GM04503 (cell line): ENCODE measurements around the gene BRAF.
"Not testable (repeated sequence)": the region's sequence is repeated elsewhere in the genome, so short reads cannot be mapped to it uniquely, and the experiment has no call there.

Source experiments
- DNase-seq: peaks from one replicate; pipeline ENCODE4 v3.0.0-alpha.2; 2012; ENCODE audit warnings: low read depth

BRAF gene

GRCh38 chr7:140708764-140709163 lies 216.0 kb downstream of the BRAF start:
- DNase-seq = not testable (repeated sequence)

GRCh38 chr7:140707132-140707531 lies 217.6 kb downstream of the BRAF start:
- no peak for DNase-seq

- DNase-seq = no peak
Observed at GRCh38 chr7:140704205-140704604, 220.5 kb downstream of the BRAF start.

- no peak for DNase-seq
Observed at GRCh38 chr7:140702774-140703173, 222.0 kb downstream of the BRAF start.

GRCh38 chr7:140698477-140698876 lies 226.3 kb downstream of the BRAF start:
- no peak for DNase-seq

- no peak for DNase-seq
Observed at GRCh38 chr7:140697447-140698143, 227.1 kb downstream of the BRAF start.

- DNase-seq = peak; percentile 41
Observed at GRCh38 chr7:140696680-140697446, 227.9 kb downstream of the BRAF start, which contains the start of gene NDUFB2. Gene NDUFB2 (plus strand): TSS chr7:140696708. CDS start chr7:140696745, 37 bp downstream.

- peak; percentile 54 for DNase-seq
Observed at GRCh38 chr7:140696024-140696679, 228.6 kb downstream of the BRAF start.

- DNase-seq = no peak
Observed at GRCh38 chr7:140695381-140695780, 229.3 kb downstream of the BRAF start.

GRCh38 chr7:140694592-140694991 lies 230.1 kb downstream of the BRAF start:
- DNase-seq = no peak

- not testable (repeated sequence) for DNase-seq
Observed at GRCh38 chr7:140693849-140694248, 230.9 kb downstream of the BRAF start.

- no peak for DNase-seq
Observed at GRCh38 chr7:140691376-140692045, 233.2 kb downstream of the BRAF start.

GRCh38 chr7:140689199-140690152 lies 235.3 kb downstream of the BRAF start:
- no peak for DNase-seq

- no peak for DNase-seq
Observed at GRCh38 chr7:140688341-140688740, 236.4 kb downstream of the BRAF start.

GRCh38 chr7:140686921-140687320 lies 237.8 kb downstream of the BRAF start:
- DNase-seq = no peak

GRCh38 chr7:140685407-140686087 lies 239.2 kb downstream of the BRAF start:
- DNase-seq = no peak

- no peak for DNase-seq
Observed at GRCh38 chr7:140684066-140684950, 240.4 kb downstream of the BRAF start.

GRCh38 chr7:140683657-140684056 lies 241.1 kb downstream of the BRAF start:
- DNase-seq = no peak

- no peak for DNase-seq
Observed at GRCh38 chr7:140681766-140682165, 243.0 kb downstream of the BRAF start.
